HEK293T (cell line): ENCODE results near the gene NDUFS4.
"Not testable (repeated sequence)": the region's sequence is repeated elsewhere in the genome, so short reads cannot be mapped to it uniquely, and the experiment has no call there.

Experiments
- CTCF ChIA-PET: fragments of 350-600 bp; formaldehyde crosslinking; extraction: SDS; loops from one replicate; lab custom pipeline; 2021; ENCODE audit warnings: antibody characterized with exemption, inconsistent platforms; lab: Yijun Ruan, JAX
- POLR2A ChIA-PET: fragments of 350-600 bp; formaldehyde crosslinking; extraction: SDS; loops from one replicate; lab custom pipeline; 2020; ENCODE audit warnings: antibody characterized with exemption, inconsistent platforms; lab: Yijun Ruan, JAX
- DNase-seq: peaks from one replicate; pipeline ENCODE4 v3.0.0; 2012; ENCODE audit warnings: mixed read lengths; ENCODE audit errors: extremely low spot score
- ARNT ChIP-seq: fragments of 450-650 bp; IDR thresholded peaks from 2 replicates; pipeline ENCODE4 v1.6.1; 2017; ENCODE audit warnings: mild to moderate bottlenecking
- BHLHE40 ChIP-seq: fragments of 450-650 bp; IDR thresholded peaks from 2 replicates; pipeline ENCODE4 v1.6.1; 2016; ENCODE audit warnings: mild to moderate bottlenecking, moderate library complexity, borderline replicate concordance
- CTBP1 ChIP-seq: fragments of 450-650 bp; IDR thresholded peaks from 2 replicates; pipeline ENCODE4 v1.6.1; 2016; ENCODE audit warnings: borderline replicate concordance
- ELF4 ChIP-seq: fragments of 450-650 bp; IDR thresholded peaks from 2 replicates; pipeline ENCODE4 v1.6.1; 2017; ENCODE audit warnings: antibody characterized with exemption
- FOXA1 ChIP-seq: fragments of 450-650 bp; IDR thresholded peaks from 2 replicates; pipeline ENCODE4 v1.6.1; 2016; ENCODE audit warnings: mild to moderate bottlenecking
- FOXK2 ChIP-seq: fragments of 450-650 bp; IDR thresholded peaks from 2 replicates; pipeline ENCODE4 v1.6.1; 2016; ENCODE audit warnings: mild to moderate bottlenecking
- FOXM1 ChIP-seq: fragments of 450-650 bp; IDR thresholded peaks from 2 replicates; pipeline ENCODE4 v1.6.1; 2017; ENCODE audit warnings: mild to moderate bottlenecking, borderline replicate concordance
- HDGF ChIP-seq: fragments of 450-650 bp; IDR thresholded peaks from 2 replicates; pipeline ENCODE4 v1.6.1; 2017; ENCODE audit warnings: antibody characterized with exemption, borderline replicate concordance
- L3MBTL2 ChIP-seq: fragments of 450-650 bp; conservative IDR thresholded peaks from 2 replicates; pipeline ENCODE4 v1.6.1; 2016; ENCODE audit warnings: mild to moderate bottlenecking
- LEF1 ChIP-seq: fragments of 450-650 bp; IDR thresholded peaks from 2 replicates; pipeline ENCODE4 v1.6.1; 2017; ENCODE audit warnings: mild to moderate bottlenecking, borderline replicate concordance
- NFRKB ChIP-seq: fragments of 450-650 bp; IDR thresholded peaks from 2 replicates; pipeline ENCODE4 v1.6.1; 2016; ENCODE audit warnings: mild to moderate bottlenecking, moderate library complexity
- PKNOX1 ChIP-seq: fragments of 450-650 bp; IDR thresholded peaks from 2 replicates; pipeline ENCODE4 v1.6.1; 2016
- SP1 ChIP-seq: fragments of 450-650 bp; IDR thresholded peaks from 2 replicates; pipeline ENCODE4 v1.6.1; 2017
- SUZ12 ChIP-seq: fragments of 450-650 bp; IDR thresholded peaks from 2 replicates; pipeline ENCODE4 v1.6.1; 2016; ENCODE audit warnings: mild to moderate bottlenecking
- TARDBP ChIP-seq: fragments of 450-650 bp; IDR thresholded peaks from 2 replicates; pipeline ENCODE4 v1.6.1; 2016
- ZNF384 ChIP-seq: fragments of 450-650 bp; IDR thresholded peaks from 2 replicates; pipeline ENCODE4 v1.6.1; 2016

Gene NDUFS4

GRCh38 chr5:53677632-53678031 is 117.2 kb downstream of the NDUFS4 start:
- TF ChIP-seq SP1: no peak
- no peak for DNase-seq
- CTCF ChIA-PET: no interaction called here
- POLR2A ChIA-PET: no interaction called here

GRCh38 chr5:53678981-53679660 is 118.7 kb downstream of the NDUFS4 start:
- TF ChIP-seq ARNT: no peak
- TF ChIP-seq LEF1: no peak
- TF ChIP-seq FOXK2: no peak
- no peak for TF ChIP-seq FOXM1
- no peak for TF ChIP-seq L3MBTL2
- no peak for TF ChIP-seq CTBP1
- no peak for TF ChIP-seq PKNOX1
- no peak for TF ChIP-seq SUZ12
- no peak for TF ChIP-seq NFRKB
- no peak for TF ChIP-seq ZNF384
- TF ChIP-seq BHLHE40: no peak
- no peak for TF ChIP-seq TARDBP
- TF ChIP-seq HDGF: no peak
- TF ChIP-seq ELF4: no peak
- no peak for TF ChIP-seq FOXA1
- TF ChIP-seq SP1: no peak
- DNase-seq: no peak
- ChIA-PET POLR2A (no interaction called here), CTCF (no interaction called here)

GRCh38 chr5:53681079-53681478 is 120.6 kb downstream of the NDUFS4 start:
- DNase-seq: no peak
- no peak for TF ChIP-seq FOXA1
- TF ChIP-seq FOXM1: no peak
- TF ChIP-seq FOXK2: no peak
- TF ChIP-seq BHLHE40: no peak
- no peak for TF ChIP-seq ELF4
- TF ChIP-seq L3MBTL2: no peak
- TF ChIP-seq ARNT: no peak
- TF ChIP-seq SP1: no peak
- no peak for TF ChIP-seq SUZ12
- no peak for TF ChIP-seq NFRKB
- no peak for TF ChIP-seq ZNF384
- no peak for TF ChIP-seq PKNOX1
- TF ChIP-seq HDGF: no peak
- no peak for TF ChIP-seq LEF1
- no peak for TF ChIP-seq CTBP1
- TF ChIP-seq TARDBP: no peak
- ChIA-PET POLR2A (interaction anchor here (0.6 kb wide), 1 partner anchor 14 kb away, joined by 3 read pairs; no protein-coding TSS in a partner anchor), CTCF (no interaction called here)

GRCh38 chr5:53691014-53691413 is 130.6 kb downstream of the NDUFS4 start:
- no peak for TF ChIP-seq TARDBP
- no peak for TF ChIP-seq FOXK2
- TF ChIP-seq LEF1: no peak
- TF ChIP-seq SUZ12: no peak
- TF ChIP-seq L3MBTL2: no peak
- TF ChIP-seq ZNF384: no peak
- TF ChIP-seq NFRKB: no peak
- no peak for TF ChIP-seq PKNOX1
- TF ChIP-seq BHLHE40: no peak
- TF ChIP-seq HDGF: no peak
- TF ChIP-seq FOXM1: no peak
- no peak for TF ChIP-seq ARNT
- no peak for TF ChIP-seq FOXA1
- TF ChIP-seq ELF4: no peak
- TF ChIP-seq SP1: no peak
- TF ChIP-seq CTBP1: no peak
- CTCF ChIA-PET: no interaction called here
- POLR2A ChIA-PET: no interaction called here

GRCh38 chr5:53694520-53695022 is 134.1 kb downstream of the NDUFS4 start:
- DNase-seq: no peak
- CTCF ChIA-PET: no interaction called here
- POLR2A ChIA-PET: no interaction called here
- TF ChIP-seq ZNF384 (no peak), FOXM1 (no peak), FOXK2 (no peak), TARDBP (no peak), SUZ12 (no peak)

More at GRCh38 chr5:53691014-53691413, 130.6 kb downstream of the NDUFS4 start:
- no peak for DNase-seq

GRCh38 chr5:53710405-53710804 is 150.0 kb downstream of the NDUFS4 start:
- CTCF ChIA-PET, POLR2A ChIA-PET, DNase-seq: not testable (repeated sequence)
